Measurements from ENCODE around the gene WFIKKN1. TPM values are rescaled to one million over a fixed set of nuclear protein-coding genes. Genes with fewer than 3 reads are reported as not detected.
A peak's percentile ranks its signal among the peaks of the same experiment; 100 is the strongest.

The WFIKKN1 gene
- total and polyA plus RNA-seq, 2 of the 13 experiments (the other 11 are each of a cell fraction or from before 2014, with no cell fraction given), result 1.7 to 4.9 TPM

- no peak for TF ChIP-seq LRRFIP1 (CRISPR knock-in tag; conservative IDR thresholded peaks at IDR 0.05)
- TF ChIP-seq ZBTB39 (CRISPR knock-in tag; IDR thresholded peaks at IDR 0.05), result no peak
- no peak for TF ChIP-seq ZNF800 (CRISPR knock-in tag; IDR thresholded peaks at IDR 0.05)
- TF ChIP-seq ZNF687 (CRISPR knock-in tag; IDR thresholded peaks at IDR 0.05), result peak; percentile 53
- 0 out of 2 replicates have a peak, but pooled peaks have one; percentile 6 for TF ChIP-seq ZNF598 (CRISPR knock-in tag; IDR thresholded peaks at IDR 0.05; ENCODE audit: borderline replicate concordance)
- 0 out of 2 replicates have a peak, but pooled peaks have one; percentile 55 for TF ChIP-seq ZNF33B (CRISPR knock-in tag; IDR thresholded peaks at IDR 0.05)
- TF ChIP-seq ZFY (CRISPR knock-in tag; IDR thresholded peaks at IDR 0.05), result peak; percentile 44; the same call in 1 of the 2 replicates
- peak; percentile 58 for TF ChIP-seq ZNF883 (CRISPR knock-in tag; IDR thresholded peaks at IDR 0.05; ENCODE audit: not compliant biosample characterization)
- TF ChIP-seq ZFX (CRISPR knock-in tag; IDR thresholded peaks at IDR 0.05; ENCODE audit: low read depth), result peak; percentile 17; the same call in 1 of the 2 replicates
These were observed 7.3 kb downstream of the WFIKKN1 start (continued) for GRCh38 chr16:638034-638543.
